Activated CD4-positive, CD25-positive, alpha-beta regulatory T cell treated with anti-CD3 and anti-CD28 coated beads, Interleukin-2, amount 50 U/mL, for 16 hours (primary cell): ENCODE results near the gene ADAMTS5.

Experiments used
- DNase-seq: peaks from one replicate; pipeline ENCODE4 v3.0.0-alpha.2; 2020; ENCODE audit warnings: low read depth, low spot score

The ADAMTS5 gene

GRCh38 chr21:26967062-26967913 lies at the start of gene ADAMTS5:
TSS of gene ADAMTS5 (minus strand) at chr21:26967088. CDS start at chr21:26966391, 697 bp downstream.
- no peak for DNase-seq

DNA sequence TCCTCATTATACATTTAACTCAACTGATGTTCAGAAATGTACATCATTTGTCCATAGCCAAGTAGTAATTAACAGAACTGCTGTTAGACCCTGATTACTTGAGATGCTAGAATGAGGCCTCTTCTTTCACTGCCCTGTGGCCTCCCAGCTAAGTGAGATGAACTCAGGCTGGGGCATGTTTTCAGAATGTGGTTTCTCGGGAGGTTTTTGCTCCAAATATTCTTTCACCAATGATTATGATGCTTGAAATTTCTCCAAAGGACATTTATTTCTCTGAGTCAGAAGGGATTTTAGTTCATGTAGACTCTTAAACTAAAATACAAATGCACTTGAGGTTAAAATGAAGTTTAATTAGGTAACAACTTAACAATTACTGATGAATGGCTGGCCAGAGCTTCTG lies 34.6 kb upstream of the ADAMTS5 start:
- no peak for DNase-seq

DNA sequence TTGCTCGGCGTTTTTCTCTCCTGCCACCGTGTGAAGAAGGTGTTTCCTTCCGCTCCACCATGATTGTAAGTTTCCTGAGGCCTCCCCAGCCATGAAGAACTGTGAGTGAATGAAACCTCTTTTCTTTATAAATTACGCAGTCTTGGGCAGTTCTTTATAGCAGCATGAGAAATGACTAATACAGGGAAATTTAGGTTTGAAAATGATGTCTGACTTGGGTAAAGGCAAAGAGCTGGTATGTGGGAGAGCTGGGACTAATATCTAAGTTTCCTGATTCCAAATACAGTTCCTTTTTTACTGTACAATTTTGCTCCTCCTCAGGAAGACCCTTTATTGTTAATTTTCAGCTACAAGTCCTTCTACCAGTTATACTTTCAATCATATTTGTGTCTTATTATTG lies 16.7 kb upstream of the ADAMTS5 start:
- DNase-seq: no peak

DNA sequence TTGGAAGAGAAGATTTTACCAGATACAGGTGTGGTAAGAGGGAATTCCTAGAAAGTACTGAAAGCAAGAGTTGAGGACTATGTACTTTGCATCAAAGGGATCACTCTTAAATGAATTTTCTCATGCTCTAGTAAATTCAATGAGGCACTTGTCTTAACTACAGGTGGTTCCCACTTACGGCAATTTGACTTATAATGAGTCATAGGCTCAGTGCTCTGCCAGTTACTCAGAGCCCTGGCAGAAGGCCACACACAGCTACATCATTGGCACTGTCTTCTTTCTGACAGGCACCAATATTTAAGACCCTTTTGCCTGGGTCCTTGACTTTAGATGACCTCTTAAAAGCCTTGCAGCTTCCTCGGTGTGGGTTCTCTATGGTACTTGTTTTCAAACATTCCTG lies 15.9 kb upstream of the ADAMTS5 start:
- DNase-seq: no peak

DNA sequence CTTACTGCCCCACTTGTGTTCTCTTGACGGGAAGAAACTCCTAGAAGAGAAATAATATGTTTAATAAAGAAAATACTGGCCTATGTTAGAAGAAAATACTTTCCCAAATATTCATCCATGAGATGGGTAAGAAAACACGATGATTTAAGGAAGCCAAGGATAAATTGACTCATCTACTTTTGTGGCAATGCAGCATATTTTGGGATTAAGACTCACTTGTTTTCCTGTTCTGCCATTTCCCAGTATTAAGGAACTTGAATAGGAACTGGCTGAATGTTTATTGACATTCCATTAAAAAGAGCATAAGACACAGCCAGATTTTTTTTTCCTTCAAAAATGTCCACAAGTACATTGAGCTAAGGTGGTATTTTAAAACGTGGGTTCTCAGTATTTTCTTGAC lies 10.9 kb upstream of the ADAMTS5 start:
- DNase-seq: no peak

- DNase-seq: no peak
These were observed 6.3 kb upstream of the ADAMTS5 start for GRCh38 chr21:26973226-26973625.

DNA sequence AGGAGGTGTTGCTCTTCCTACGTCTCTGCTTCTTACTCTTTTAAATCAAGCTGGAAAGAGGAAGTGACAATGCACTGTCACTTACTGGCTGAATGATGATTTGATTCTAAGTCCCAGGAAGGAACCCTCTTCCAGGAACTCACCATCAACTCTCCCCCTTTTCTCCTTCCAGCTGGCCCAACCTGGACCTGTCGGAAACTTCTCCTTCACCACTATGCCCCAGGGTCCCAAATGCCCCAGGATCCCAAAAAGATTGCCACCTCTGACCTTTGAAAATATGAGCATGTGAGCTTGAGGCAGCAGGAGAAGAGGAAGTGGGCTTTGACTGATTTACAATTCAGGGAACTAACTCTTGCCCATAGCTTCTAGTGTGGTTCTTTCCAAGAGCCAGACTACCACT lies 5.3 kb upstream of the ADAMTS5 start:
- DNase-seq: no peak

DNA sequence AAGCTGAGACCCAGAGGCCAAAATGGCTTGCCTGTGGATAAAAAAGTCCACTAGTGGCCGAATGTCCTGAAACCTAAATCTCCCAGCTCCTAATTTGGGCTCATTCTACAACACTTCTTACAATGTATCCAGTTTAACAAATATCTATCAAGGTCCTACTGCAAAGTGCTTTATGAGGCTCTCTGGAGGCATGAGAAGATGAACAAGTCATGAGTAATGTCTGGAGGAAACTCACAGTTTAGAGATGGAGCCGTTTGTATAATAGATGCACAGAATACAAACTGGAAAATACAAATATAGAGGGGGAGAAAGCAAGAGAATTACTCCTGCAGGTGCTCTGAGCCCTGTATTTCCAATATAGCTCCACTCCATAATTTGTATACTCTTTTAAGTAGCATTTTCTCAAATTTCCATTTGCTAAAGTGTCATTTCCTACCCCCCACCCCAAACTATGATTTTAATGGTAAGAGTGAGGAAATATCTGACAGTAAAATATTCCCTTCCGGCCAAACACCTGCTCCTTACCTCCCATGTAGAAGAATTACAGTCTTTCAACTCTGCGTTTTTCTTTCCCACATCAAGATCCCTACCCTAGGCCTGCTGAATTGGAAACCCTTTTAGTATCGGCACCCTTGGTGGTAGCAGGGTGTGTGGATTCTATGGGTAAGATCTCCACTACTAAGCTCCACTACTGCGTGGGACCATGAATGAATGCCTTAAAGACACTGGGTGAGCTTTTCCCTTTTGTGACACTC lies 3.3 kb upstream of the ADAMTS5 start:
- DNase-seq: no peak

- DNase-seq: no peak
These were observed 233 bp downstream of the ADAMTS5 start for GRCh38 chr21:26966649-26967061.

DNA sequence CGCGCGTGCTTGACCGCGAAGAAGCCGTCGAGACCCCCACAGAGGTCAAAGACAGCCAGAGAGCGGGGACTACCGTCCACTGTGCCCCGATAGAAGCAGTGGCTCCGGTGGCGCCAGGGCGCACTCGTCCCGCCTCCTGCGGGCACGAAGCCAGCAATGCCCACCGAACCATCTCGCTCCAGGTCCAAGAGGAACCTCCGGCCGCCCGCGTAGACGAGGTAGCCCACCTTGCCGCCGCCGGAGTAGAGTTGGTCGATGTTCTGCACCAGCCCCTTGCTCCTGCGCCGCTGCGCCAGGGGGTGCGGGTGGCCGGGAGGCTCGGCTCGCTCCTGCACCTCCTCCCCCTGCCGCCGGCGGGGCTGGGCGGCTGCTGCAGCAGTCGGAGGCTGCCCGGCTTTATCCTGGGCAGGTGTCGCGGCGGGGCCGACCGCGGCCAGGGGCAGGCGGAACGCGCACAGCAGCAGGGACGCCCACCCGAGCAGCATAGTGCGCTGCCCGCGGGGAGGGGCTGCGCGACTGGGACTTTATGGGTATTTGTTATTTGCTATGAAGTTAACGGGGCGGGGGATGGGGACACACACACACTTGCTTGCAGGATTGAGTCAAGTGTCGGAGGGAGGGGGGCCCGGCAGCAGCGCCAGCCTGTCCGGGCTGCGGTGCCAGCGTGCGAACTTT lies 844 bp downstream of the ADAMTS5 start:
- no peak for DNase-seq

DNA sequence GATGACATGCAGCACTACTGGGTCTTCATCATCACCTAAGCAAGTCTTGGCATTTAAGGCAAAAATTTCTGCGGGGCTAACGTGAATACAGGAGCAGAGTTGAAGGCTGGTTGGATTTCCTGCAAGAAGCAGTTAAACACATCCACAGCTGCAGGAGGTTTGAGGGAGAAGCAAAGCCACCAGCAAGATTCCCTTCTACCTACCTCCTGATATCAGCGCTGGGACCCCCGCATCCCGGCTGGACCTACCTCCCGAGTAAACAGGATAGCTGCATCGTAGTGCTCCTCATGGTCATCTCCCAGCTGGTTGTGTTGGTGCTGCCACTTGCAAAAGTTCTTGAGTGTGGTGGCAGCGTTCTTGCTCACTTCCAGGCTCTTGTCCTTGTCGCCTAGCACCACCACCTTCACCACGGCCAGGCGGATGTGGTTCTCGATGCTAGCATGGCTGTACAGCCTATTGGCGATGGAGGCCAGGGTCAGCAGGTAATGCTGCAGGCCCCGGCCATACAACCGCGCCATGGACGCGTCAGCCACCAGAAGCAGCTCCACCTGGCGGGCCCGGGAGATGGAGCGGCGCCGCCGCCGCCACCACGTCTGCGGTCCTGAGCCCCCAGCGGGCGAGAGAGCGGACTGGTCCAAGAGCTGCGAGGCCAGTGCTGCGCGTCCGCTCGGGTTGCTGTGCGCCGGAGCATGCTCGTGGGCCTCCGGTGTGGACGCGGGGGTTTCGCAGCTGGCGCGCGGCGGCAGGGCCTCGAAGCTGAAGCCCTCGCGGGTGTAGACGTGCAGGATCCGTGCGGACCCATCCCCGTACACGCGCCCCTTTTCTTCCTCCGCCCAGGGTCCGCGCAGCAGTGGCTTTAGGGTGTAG lies 1.6 kb downstream of the ADAMTS5 start:
- no peak for DNase-seq

DNA sequence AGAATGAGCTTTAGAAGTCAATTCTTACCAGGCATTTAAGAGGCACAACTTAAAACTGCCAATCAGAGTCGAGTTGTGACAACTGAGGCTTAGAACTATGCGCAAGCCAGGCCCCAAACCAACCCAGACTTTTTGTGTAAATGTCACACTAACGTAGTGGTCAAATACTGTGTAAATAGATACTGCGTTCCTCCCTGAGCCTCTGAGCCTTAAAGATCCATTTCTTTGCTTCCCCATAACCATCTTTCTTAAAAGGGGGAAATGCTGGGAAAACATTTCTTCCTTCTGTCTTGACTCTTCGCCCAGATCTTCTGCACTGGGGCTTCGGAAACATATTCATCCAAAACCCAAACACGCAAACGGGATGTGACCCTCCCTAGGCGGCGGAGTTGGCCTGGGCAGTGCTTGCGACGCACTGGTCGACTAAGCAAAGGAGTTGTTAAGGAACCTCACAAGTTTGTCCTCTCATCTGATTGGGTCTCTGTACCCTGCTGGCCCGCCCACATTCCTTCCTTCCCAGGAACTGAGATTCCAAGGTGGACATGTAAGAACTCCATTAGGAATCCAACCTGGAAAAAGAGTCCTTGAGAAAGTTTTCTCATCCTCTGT lies 2.6 kb downstream of the ADAMTS5 start:
- DNase-seq: no peak

DNA sequence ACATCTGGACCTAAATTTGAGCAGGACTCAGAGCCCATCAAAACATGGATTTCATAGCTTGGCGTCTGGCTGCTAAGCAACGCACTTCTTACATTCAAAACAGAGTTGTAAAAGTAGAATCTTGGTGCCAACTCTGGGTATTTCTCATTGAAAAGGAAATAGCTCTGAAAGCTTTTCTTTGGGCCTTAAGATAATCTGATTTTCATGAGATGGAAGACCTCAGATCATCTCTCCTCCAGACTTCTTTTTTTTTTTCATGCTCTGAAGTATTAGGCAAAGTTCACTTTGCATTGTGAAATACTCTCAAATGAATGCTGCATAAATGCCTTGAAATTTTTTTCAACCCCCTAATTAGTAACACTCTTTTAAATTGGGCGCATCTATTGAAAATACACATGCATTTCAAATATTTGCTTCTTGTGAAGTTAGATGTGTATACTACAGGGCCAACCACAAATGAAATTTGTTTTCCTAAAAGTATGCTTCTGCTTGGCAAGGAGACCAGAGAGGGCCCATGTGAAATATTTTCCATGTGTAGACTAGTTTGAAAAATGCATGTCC lies 4.2 kb downstream of the ADAMTS5 start:
- DNase-seq: no peak

DNA sequence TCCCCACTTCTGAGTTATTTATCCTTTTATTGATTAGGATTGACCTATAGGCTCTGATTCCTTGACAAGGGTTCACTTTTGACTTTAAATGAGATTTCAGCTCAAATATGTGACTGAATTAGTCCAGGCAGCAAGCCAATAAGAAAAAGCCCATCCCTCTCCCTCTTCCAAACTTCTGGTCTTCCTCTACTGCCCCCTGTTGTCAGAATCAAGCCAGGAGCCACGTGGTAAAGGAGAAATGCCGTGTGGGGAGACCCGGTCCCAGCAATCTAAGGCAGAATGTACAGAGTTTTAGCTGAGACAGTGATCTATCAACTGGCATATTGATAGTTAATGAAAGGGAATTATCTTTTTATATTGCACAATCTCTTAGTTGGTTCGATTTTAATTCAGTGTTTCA lies 5.2 kb downstream of the ADAMTS5 start:
- no peak for DNase-seq

DNA sequence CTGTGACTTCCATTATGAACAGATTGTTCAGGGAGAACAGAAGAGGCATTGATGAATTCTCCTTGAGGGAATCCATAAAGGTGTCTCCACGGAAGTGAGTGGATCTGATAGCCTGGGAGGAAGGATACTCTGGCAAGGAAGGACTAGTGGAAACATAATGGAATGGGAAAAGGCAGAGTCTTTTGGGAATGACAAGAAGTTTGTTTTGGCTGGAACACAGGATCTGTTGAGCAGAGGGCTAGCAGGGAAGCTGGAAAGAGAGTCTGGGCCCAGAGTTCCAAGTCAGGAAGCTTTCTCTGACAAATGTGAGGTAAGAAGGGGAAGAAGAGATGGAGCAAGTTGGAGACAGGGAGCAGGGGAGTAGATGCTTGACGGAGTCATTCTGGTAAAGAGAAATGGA lies 8.1 kb downstream of the ADAMTS5 start:
- DNase-seq: no peak

DNA sequence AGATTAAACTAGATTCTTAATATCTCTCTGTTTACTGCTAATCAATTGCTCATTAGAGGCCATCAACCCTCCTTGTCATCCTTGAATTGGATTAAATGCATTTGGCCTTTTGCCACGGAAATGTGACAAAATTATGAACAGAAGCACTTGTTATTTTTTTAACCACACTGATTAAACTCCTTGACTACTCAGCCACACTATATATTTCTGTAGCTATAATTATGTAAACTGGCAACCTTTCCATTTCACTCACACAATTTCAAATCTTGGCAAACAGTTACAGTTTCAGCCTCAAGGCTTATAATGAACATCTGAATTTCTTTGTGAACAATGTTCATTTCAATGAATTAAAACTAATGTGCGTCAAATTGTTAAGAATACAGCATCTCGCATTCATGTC lies 10.1 kb downstream of the ADAMTS5 start:
- DNase-seq: no peak

DNA sequence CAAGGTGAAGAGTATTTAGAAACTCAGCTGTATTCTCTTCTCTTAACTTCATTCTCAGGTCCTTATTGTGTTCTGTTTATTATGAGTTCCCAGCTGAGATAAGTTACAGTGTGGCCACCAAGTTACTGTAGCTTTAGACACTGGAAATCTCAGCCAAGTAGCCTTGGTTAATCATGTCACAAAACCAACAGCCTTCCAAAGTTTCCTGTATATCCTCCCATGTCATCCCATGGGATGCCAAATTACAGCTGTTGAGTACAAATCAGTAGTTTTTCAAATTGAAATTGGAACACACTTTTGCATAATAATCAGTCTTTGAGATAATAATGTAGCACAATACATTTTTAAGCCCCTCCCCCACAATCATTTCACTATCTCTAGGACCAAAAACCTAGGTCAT lies 10.7 kb downstream of the ADAMTS5 start:
- DNase-seq: no peak

DNA sequence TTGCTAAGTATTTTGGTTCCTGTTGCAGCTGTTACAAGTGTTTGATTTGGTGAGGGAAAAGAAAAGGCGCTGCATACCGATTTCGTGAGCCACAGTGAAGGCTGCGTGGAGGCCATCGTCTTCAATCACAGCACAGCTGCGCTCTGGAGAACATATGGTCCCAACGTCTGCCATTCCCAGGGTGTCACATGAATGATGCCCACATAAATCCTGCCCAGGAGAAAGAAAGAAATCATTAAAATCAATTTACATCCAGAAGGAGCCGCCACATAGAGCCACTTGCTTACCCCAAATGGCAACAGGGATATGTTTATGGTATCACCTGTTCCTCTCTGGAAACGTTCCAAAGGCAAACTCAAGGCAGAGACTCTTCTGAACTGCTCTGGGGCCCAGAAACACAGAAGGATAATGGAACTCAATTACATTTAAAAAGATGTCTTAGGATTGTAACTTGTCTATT lies 12.2 kb downstream of the ADAMTS5 start:
- DNase-seq: no peak

DNA sequence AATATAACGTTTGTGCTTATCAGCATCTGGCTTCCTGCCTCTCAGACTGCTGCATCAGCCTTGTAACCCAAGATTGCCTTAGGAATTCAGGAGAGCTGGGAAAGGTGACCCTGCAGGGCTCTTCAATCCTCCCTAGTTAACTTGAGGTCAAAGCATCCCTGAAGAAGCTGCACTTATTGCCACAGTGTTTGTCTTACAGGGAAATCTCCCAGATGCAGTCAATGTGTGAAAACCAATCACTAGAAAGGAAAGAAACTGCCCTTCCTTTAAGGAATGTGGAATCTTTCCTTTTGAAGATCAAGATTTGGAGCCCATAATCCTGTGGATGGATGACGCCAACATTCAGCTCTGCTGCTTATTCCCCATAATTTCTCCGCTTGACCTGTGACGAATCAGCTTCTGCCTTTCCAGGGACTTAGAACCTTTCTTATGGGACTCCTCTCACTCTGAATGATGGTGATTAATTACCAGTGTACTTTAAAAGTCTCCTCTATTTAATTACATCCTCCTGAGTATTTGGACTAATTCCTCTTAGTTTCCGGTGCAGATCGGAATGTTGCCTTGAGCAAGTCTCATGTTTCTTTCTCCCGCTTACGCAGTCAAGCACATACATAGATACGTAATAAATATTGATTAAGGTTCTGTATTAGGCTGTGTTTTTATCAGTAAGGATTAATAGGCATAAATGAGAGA lies 14.4 kb downstream of the ADAMTS5 start:
- no peak for DNase-seq

DNA sequence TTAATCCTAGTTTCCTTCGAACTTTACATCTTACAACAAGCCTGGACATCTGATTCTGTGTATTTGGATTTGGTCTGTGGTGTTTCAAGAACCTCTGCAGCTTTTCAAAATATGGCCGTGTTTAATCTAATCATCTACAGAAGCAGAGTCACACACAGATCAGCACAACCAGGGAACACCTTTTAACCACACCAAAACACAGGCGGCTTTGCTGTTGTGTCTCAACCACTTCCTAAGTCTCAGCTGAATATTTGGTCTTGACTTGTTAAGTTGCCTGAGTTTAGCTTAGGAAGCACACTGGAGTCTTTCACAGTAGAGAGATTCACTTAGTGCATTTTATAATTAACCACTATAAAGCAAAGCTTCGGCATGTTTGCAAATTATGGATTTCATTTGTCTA lies 17.1 kb downstream of the ADAMTS5 start:
- DNase-seq: no peak
